Ishikawa (cell line): Measurements from ENCODE around the gene ETV6.

Experiments used
- CEBPB ChIP-seq: IDR thresholded peaks from 2 replicates; pipeline ENCODE4 v1.6.1; 2012
- EP300 ChIP-seq: IDR thresholded peaks from 2 replicates; pipeline ENCODE4 v1.6.1; 2012; ENCODE audit warnings: borderline replicate concordance
- FOXM1 ChIP-seq: IDR thresholded peaks from 2 replicates; pipeline ENCODE4 v1.6.1; 2012; ENCODE audit warnings: low read depth, borderline replicate concordance
- MAX ChIP-seq: IDR thresholded peaks from 2 replicates; pipeline ENCODE4 v1.6.1; 2012
- RAD21 ChIP-seq: IDR thresholded peaks from 2 replicates; pipeline ENCODE4 v1.6.1; 2012; ENCODE audit warnings: low read depth
- REST ChIP-seq: IDR thresholded peaks from 2 replicates; pipeline ENCODE4 v1.6.1; 2012; ENCODE audit warnings: low read depth, mild to moderate bottlenecking
- TCF12 ChIP-seq: IDR thresholded peaks from 2 replicates; pipeline ENCODE4 v1.6.1; 2012; ENCODE audit warnings: low read depth
- USF1 ChIP-seq: IDR thresholded peaks from 2 replicates; pipeline ENCODE4 v1.6.1; 2012
- ZBTB7A ChIP-seq: IDR thresholded peaks from 2 replicates; pipeline ENCODE4 v1.6.1; 2012; ENCODE audit warnings: low read depth

- no peak for TF ChIP-seq REST
- TF ChIP-seq FOXM1: no peak
- no peak for TF ChIP-seq USF1
- no peak for TF ChIP-seq ZBTB7A
- TF ChIP-seq CEBPB: no peak
- TF ChIP-seq TCF12: no peak
- TF ChIP-seq RAD21: no peak
- TF ChIP-seq EP300: no peak
- TF ChIP-seq MAX: no peak
Observed at GRCh38 chr12:11601647-11602046, 47.8 kb upstream of the ETV6 start.
